ENCODE measurements around the gene MBOAT2.
"Not testable (repeated sequence)": the region's sequence is repeated elsewhere in the genome, so short reads cannot be mapped to it uniquely, and the experiment has no call there.

MBOAT2 gene

GRCh38 chr2:8896671-8897070 lies 106.8 kb downstream of the MBOAT2 start:
- not testable (repeated sequence) for DNase-seq (ENCODE audit: low read depth in 2 of 2)

- not testable (repeated sequence) for DNase-seq (ENCODE audit: low read depth in 2 of 2)
Observed at GRCh38 chr2:8895087-8895912, 108.2 kb downstream of the MBOAT2 start.

- no peak for DNase-seq (ENCODE audit: low read depth in 2 of 2)
Observed at GRCh38 chr2:8893978-8894820, 109.3 kb downstream of the MBOAT2 start.

GRCh38 chr2:8893474-8893873 lies 110.0 kb downstream of the MBOAT2 start:
- no peak for DNase-seq (ENCODE audit: low read depth in 2 of 2)

- no peak for DNase-seq (ENCODE audit: low read depth in 2 of 2)
Observed at GRCh38 chr2:8892111-8892510, 111.4 kb downstream of the MBOAT2 start.

GRCh38 chr2:8889978-8890377 lies 113.5 kb downstream of the MBOAT2 start:
- no peak for DNase-seq (ENCODE audit: low read depth in 2 of 2)

- no peak for DNase-seq (ENCODE audit: low read depth in 2 of 2)
Observed at GRCh38 chr2:8888963-8889362, 114.5 kb downstream of the MBOAT2 start.

- no peak for DNase-seq (ENCODE audit: low read depth in 2 of 2)
Observed at GRCh38 chr2:8886876-8887275, 116.6 kb downstream of the MBOAT2 start.

GRCh38 chr2:8886202-8886518 lies 117.3 kb downstream of the MBOAT2 start:
- no peak for DNase-seq (ENCODE audit: low read depth in 2 of 2)

GRCh38 chr2:8885449-8886201 lies 117.9 kb downstream of the MBOAT2 start:
- no peak for DNase-seq (ENCODE audit: low read depth in 2 of 2)

GRCh38 chr2:8884812-8885211 lies 118.7 kb downstream of the MBOAT2 start:
- DNase-seq (ENCODE audit: low read depth in 2 of 2), result no peak

GRCh38 chr2:8882094-8882493 lies 121.4 kb downstream of the MBOAT2 start:
- DNase-seq (ENCODE audit: low read depth in 2 of 2), result no peak

GRCh38 chr2:8877894-8878293 lies 125.6 kb downstream of the MBOAT2 start:
- DNase-seq (ENCODE audit: low read depth in 2 of 2), result no peak

- no peak for DNase-seq (ENCODE audit: low read depth in 2 of 2)
Observed at GRCh38 chr2:8877332-8877731, 126.2 kb downstream of the MBOAT2 start.

- DNase-seq (ENCODE audit: low read depth in 2 of 2), result no peak
Observed at GRCh38 chr2:8876628-8877027, 126.9 kb downstream of the MBOAT2 start.

GRCh38 chr2:8872821-8873432 lies 130.6 kb downstream of the MBOAT2 start:
- DNase-seq (ENCODE audit: low read depth in 2 of 2), result no peak

- DNase-seq (ENCODE audit: low read depth in 2 of 2), result no peak
Observed at GRCh38 chr2:8870441-8870840, 133.0 kb downstream of the MBOAT2 start.

GRCh38 chr2:8867363-8867762 lies 136.1 kb downstream of the MBOAT2 start:
- DNase-seq (ENCODE audit: low read depth in 2 of 2), result no peak

GRCh38 chr2:8863331-8863953 lies 140.0 kb downstream of the MBOAT2 start:
- DNase-seq (ENCODE audit: low read depth in 2 of 2), result no peak

- DNase-seq (ENCODE audit: low read depth in 2 of 2), result no peak
Observed at GRCh38 chr2:8862230-8862629, 141.3 kb downstream of the MBOAT2 start.

- DNase-seq (ENCODE audit: low read depth in 2 of 2), result no peak
Observed at GRCh38 chr2:8861797-8862196, 141.7 kb downstream of the MBOAT2 start.
